Activated naive CD8-positive, alpha-beta T cell (primary cell): ENCODE results near the gene EFL1.
"Not testable (repeated sequence)": the region's sequence is repeated elsewhere in the genome, so short reads cannot be mapped to it uniquely, and the experiment has no call there.

Source experiments
- H3K27ac Mint-ChIP-seq: one replicate; pipeline ENCODE4 v1.8.0; 2021; ENCODE audit warnings: mixed read lengths
- H3K27me3 Mint-ChIP-seq: one replicate; pipeline ENCODE4 v1.8.0; 2021; ENCODE audit warnings: mixed read lengths
- H3K36me3 Mint-ChIP-seq: one replicate; pipeline ENCODE4 v1.8.0; 2021; ENCODE audit warnings: mixed read lengths
- H3K4me1 Mint-ChIP-seq: one replicate; pipeline ENCODE4 v1.8.0; 2021; ENCODE audit warnings: low read depth, mixed read lengths
- H3K4me3 Mint-ChIP-seq: one replicate; pipeline ENCODE4 v1.8.0; 2021; ENCODE audit warnings: mild to moderate bottlenecking, mixed read lengths
- H3K9me3 Mint-ChIP-seq: one replicate; pipeline ENCODE4 v1.8.0; 2021; ENCODE audit warnings: low read depth, mixed read lengths

The EFL1 gene

GRCh38 chr15:82262422-82263026 is at the start of gene EFL1, which contains the start of gene SAXO2:
TSS of gene EFL1 (minus strand) at chr15:82262734. CDS start at chr15:82261778, 956 bp downstream.
TSS of gene SAXO2 (plus strand) at chr15:82262818. CDS start at chr15:82262880, 62 bp downstream.
- H3K4me3 Mint-ChIP-seq, result peak within 1 kb of the TSS; percentile 96
- H3K9me3 Mint-ChIP-seq, result no peaks in the 10 kb centered on the region
- H3K36me3 Mint-ChIP-seq, result peaks cover 8% of the 10 kb centered on the region
- no peaks in the 10 kb centered on the region for H3K27me3 Mint-ChIP-seq
- peak within 1 kb of the TSS; percentile 91 for H3K27ac Mint-ChIP-seq
- peaks cover 28% of the 10 kb centered on the region for H3K4me1 Mint-ChIP-seq

- H3K4me3 Mint-ChIP-seq, H3K27ac Mint-ChIP-seq, H3K9me3 Mint-ChIP-seq, H3K4me1 Mint-ChIP-seq, H3K36me3 Mint-ChIP-seq, H3K27me3 Mint-ChIP-seq: not testable (repeated sequence)
These were observed 48.8 kb upstream of the EFL1 start for GRCh38 chr15:82311321-82311720.

- Mint-ChIP-seq H3K27ac (no peak overlapping the region), H3K36me3 (peaks cover 10% of the 10 kb centered on the region), H3K9me3 (no peaks in the 10 kb centered on the region), H3K27me3 (no peaks in the 10 kb centered on the region), H3K4me3 (no peak overlapping the region), H3K4me1 (peaks cover 6% of the 10 kb centered on the region)
These were observed 47.3 kb upstream of the EFL1 start for GRCh38 chr15:82309802-82310201.

GRCh38 chr15:82307714-82308081 is 45.2 kb upstream of the EFL1 start:
- no peak overlapping the region for H3K27ac Mint-ChIP-seq
- H3K36me3 Mint-ChIP-seq, result peaks cover 10% of the 10 kb centered on the region
- no peaks in the 10 kb centered on the region for H3K9me3 Mint-ChIP-seq
- H3K27me3 Mint-ChIP-seq, result no peaks in the 10 kb centered on the region
- peaks cover 8% of the 10 kb centered on the region for H3K4me1 Mint-ChIP-seq
- no peak overlapping the region for H3K4me3 Mint-ChIP-seq

- Mint-ChIP-seq H3K36me3 (peaks cover 10% of the 10 kb centered on the region), H3K27me3 (no peaks in the 10 kb centered on the region), H3K9me3 (no peaks in the 10 kb centered on the region), H3K4me3 (no peak overlapping the region), H3K4me1 (peaks cover 8% of the 10 kb centered on the region), H3K27ac (no peak overlapping the region)
These were observed 44.5 kb upstream of the EFL1 start for GRCh38 chr15:82306791-82307713.

GRCh38 chr15:82305621-82306048 is 43.1 kb upstream of the EFL1 start:
- no peaks in the 10 kb centered on the region for H3K9me3 Mint-ChIP-seq

GRCh38 chr15:82304778-82305090 is 42.2 kb upstream of the EFL1 start:
- no peaks in the 10 kb centered on the region for H3K9me3 Mint-ChIP-seq
- H3K4me3 Mint-ChIP-seq, result no peak overlapping the region
- H3K27me3 Mint-ChIP-seq, result no peaks in the 10 kb centered on the region
- H3K4me1 Mint-ChIP-seq, result peaks cover 8% of the 10 kb centered on the region
- H3K27ac Mint-ChIP-seq, result no peak overlapping the region
- peaks cover 6% of the 10 kb centered on the region for H3K36me3 Mint-ChIP-seq

More at GRCh38 chr15:82305621-82306048, 43.1 kb upstream of the EFL1 start:
- no peaks in the 10 kb centered on the region for H3K27me3 Mint-ChIP-seq
- H3K27ac Mint-ChIP-seq, result no peak overlapping the region
- peaks cover 9% of the 10 kb centered on the region for H3K36me3 Mint-ChIP-seq
- H3K4me1 Mint-ChIP-seq, result peaks cover 8% of the 10 kb centered on the region
- H3K4me3 Mint-ChIP-seq, result no peak overlapping the region

- H3K36me3 Mint-ChIP-seq, result peaks cover 6% of the 10 kb centered on the region
- H3K4me3 Mint-ChIP-seq, result no peak overlapping the region
- H3K27ac Mint-ChIP-seq, result no peak overlapping the region
- peaks cover 8% of the 10 kb centered on the region for H3K4me1 Mint-ChIP-seq
- no peaks in the 10 kb centered on the region for H3K27me3 Mint-ChIP-seq
- H3K9me3 Mint-ChIP-seq, result no peaks in the 10 kb centered on the region
These were observed 41.6 kb upstream of the EFL1 start for GRCh38 chr15:82303956-82304777.

GRCh38 chr15:82301296-82302016 is 38.9 kb upstream of the EFL1 start:
- no peak overlapping the region for H3K4me3 Mint-ChIP-seq
- no peaks in the 10 kb centered on the region for H3K9me3 Mint-ChIP-seq
- no peak overlapping the region for H3K27ac Mint-ChIP-seq
- no peaks in the 10 kb centered on the region for H3K27me3 Mint-ChIP-seq
- H3K36me3 Mint-ChIP-seq, result no peaks in the 10 kb centered on the region
- H3K4me1 Mint-ChIP-seq, result peaks cover 17% of the 10 kb centered on the region

GRCh38 chr15:82300883-82301282 is 38.3 kb upstream of the EFL1 start:
- Mint-ChIP-seq H3K4me1 (peaks cover 17% of the 10 kb centered on the region), H3K27me3 (no peaks in the 10 kb centered on the region), H3K4me3 (no peak overlapping the region), H3K27ac (no peak overlapping the region), H3K9me3 (no peaks in the 10 kb centered on the region), H3K36me3 (no peaks in the 10 kb centered on the region)

- not testable (repeated sequence) for H3K27ac Mint-ChIP-seq, H3K36me3 Mint-ChIP-seq, H3K4me3 Mint-ChIP-seq, H3K9me3 Mint-ChIP-seq, H3K27me3 Mint-ChIP-seq
- peaks cover 17% of the 10 kb centered on the region for H3K4me1 Mint-ChIP-seq
These were observed 37.8 kb upstream of the EFL1 start for GRCh38 chr15:82300326-82300725.

- not testable (repeated sequence) for H3K27ac Mint-ChIP-seq, H3K9me3 Mint-ChIP-seq, H3K27me3 Mint-ChIP-seq, H3K4me1 Mint-ChIP-seq, H3K36me3 Mint-ChIP-seq, H3K4me3 Mint-ChIP-seq
These were observed 37.0 kb upstream of the EFL1 start for GRCh38 chr15:82299511-82299914.

- Mint-ChIP-seq H3K9me3 (no peaks in the 10 kb centered on the region), H3K4me3 (peak overlapping the region; percentile 54), H3K27me3 (no peaks in the 10 kb centered on the region), H3K4me1 (peaks cover 10% of the 10 kb centered on the region), H3K27ac (no peak overlapping the region), H3K36me3 (no peaks in the 10 kb centered on the region)
These were observed 36.0 kb upstream of the EFL1 start for GRCh38 chr15:82298520-82298919.

- Mint-ChIP-seq H3K27ac (peak overlapping the region; percentile 34), H3K9me3 (no peaks in the 10 kb centered on the region), H3K27me3 (no peaks in the 10 kb centered on the region), H3K4me1 (peaks cover 10% of the 10 kb centered on the region), H3K4me3 (peak overlapping the region; percentile 54), H3K36me3 (no peaks in the 10 kb centered on the region)
These were observed 35.5 kb upstream of the EFL1 start for GRCh38 chr15:82298032-82298431.
